ENCODE measurements around the gene TRAPPC10.

- TF ChIP-seq, protein P1, sequence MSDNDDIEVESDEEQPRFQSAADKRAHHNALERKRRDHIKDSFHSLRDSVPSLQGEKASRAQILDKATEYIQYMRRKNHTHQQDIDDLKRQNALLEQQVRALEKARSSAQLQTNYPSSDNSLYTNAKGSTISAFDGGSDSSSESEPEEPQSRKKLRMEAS (IDR thresholded peaks at IDR 0.05) = no peak
- TF ChIP-seq CTCF (IDR thresholded peaks at IDR 0.05 in 2 of 3, conservative IDR thresholded peaks at IDR 0.05 in 1 of 3; ENCODE audit: borderline replicate concordance in 1 of 3, insufficient read depth in 1 of 3, low read depth in 2 of 3, low read length in 2 of 3) (no peak), POLR2A (IDR thresholded peaks at IDR 0.05; ENCODE audit: borderline replicate concordance, extremely low read depth, insufficient read depth, insufficient read length) (no peak), EZH2 (IDR thresholded peaks at IDR 0.05) (no peak), ZNF274 (IDR thresholded peaks at IDR 0.05; ENCODE audit: low read depth, low read length) (no peak), POLR2AphosphoS5 (IDR thresholded peaks at IDR 0.05; ENCODE audit: low read depth, low read length) (no peak), ATF3 (IDR thresholded peaks at IDR 0.05) (no peak)
- TF ChIP-seq, protein P2, sequence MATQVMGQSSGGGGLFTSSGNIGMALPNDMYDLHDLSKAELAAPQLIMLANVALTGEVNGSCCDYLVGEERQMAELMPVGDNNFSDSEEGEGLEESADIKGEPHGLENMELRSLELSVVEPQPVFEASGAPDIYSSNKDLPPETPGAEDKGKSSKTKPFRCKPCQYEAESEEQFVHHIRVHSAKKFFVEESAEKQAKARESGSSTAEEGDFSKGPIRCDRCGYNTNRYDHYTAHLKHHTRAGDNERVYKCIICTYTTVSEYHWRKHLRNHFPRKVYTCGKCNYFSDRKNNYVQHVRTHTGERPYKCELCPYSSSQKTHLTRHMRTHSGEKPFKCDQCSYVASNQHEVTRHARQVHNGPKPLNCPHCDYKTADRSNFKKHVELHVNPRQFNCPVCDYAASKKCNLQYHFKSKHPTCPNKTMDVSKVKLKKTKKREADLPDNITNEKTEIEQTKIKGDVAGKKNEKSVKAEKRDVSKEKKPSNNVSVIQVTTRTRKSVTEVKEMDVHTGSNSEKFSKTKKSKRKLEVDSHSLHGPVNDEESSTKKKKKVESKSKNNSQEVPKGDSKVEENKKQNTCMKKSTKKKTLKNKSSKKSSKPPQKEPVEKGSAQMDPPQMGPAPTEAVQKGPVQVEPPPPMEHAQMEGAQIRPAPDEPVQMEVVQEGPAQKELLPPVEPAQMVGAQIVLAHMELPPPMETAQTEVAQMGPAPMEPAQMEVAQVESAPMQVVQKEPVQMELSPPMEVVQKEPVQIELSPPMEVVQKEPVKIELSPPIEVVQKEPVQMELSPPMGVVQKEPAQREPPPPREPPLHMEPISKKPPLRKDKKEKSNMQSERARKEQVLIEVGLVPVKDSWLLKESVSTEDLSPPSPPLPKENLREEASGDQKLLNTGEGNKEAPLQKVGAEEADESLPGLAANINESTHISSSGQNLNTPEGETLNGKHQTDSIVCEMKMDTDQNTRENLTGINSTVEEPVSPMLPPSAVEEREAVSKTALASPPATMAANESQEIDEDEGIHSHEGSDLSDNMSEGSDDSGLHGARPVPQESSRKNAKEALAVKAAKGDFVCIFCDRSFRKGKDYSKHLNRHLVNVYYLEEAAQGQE (IDR thresholded peaks at IDR 0.05; ENCODE audit: low read depth) = no peak
Observed at GRCh38 chr21:44005071-44005470, 7.0 kb upstream of the TRAPPC10 start.
